ENCODE measurements around the gene TEX47.

GRCh38 chr7:88826222-88826621 lies 30.7 kb upstream of the TEX47 start:
- TF ChIP-seq, protein P1, sequence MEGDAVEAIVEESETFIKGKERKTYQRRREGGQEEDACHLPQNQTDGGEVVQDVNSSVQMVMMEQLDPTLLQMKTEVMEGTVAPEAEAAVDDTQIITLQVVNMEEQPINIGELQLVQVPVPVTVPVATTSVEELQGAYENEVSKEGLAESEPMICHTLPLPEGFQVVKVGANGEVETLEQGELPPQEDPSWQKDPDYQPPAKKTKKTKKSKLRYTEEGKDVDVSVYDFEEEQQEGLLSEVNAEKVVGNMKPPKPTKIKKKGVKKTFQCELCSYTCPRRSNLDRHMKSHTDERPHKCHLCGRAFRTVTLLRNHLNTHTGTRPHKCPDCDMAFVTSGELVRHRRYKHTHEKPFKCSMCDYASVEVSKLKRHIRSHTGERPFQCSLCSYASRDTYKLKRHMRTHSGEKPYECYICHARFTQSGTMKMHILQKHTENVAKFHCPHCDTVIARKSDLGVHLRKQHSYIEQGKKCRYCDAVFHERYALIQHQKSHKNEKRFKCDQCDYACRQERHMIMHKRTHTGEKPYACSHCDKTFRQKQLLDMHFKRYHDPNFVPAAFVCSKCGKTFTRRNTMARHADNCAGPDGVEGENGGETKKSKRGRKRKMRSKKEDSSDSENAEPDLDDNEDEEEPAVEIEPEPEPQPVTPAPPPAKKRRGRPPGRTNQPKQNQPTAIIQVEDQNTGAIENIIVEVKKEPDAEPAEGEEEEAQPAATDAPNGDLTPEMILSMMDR (conservative IDR thresholded peaks at IDR 0.05; ENCODE audit: low read length) = no peak
- no peak for TF ChIP-seq EZH2phosphoT487 (IDR thresholded peaks at IDR 0.05; ENCODE audit: borderline replicate concordance, low read depth, low read length)
